Measurements from ENCODE around the gene ILF2. TPM values are rescaled to one million over a fixed set of nuclear protein-coding genes. Genes with fewer than 3 reads are reported as not detected.
A peak's percentile ranks its signal among the peaks of the same experiment; 100 is the strongest.

ILF2 gene
- total RNA-seq, 1 donor, result 154 TPM

DNA sequence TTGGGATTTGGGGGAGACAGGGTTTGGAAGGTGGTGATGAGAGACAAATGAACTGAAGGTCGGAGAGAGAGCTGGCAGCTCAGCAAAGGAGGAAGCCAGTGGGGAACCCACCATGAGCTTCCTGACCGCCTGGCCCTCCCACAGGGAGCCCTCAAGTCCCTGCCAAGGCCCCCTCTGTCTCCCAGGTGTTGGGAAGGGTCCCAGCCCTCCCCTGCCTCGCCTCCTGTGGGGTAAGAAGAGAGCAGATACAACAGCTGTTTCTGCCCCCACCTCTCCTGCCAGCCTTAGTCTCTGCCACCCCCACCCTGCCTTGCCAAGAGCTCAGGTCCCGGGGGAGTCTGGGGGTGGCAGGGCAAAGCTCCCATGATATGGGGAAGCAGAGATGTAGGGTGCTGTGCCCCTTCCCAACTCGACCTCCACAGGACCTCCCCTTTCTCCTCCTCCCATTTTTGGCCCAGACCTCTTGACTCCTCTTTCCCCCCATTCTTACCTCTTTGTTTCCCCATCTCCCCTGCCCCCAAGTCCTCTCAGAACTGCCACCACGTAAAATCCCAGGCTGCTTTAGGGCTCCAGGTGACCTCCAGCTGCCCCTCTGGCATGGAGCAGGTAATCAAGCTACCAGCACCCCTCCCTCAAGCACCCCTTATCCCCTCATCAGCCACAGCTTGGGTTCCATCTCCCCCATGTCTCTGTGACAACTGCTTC is 42.0 kb downstream of the ILF2 start:
- no peak overlapping the region for H3K4me3 ChIP-seq (ENCODE audit: low read depth, low read length)
- DNase-seq (ENCODE audit: low read depth), result no peak
- TF ChIP-seq, protein P1, sequence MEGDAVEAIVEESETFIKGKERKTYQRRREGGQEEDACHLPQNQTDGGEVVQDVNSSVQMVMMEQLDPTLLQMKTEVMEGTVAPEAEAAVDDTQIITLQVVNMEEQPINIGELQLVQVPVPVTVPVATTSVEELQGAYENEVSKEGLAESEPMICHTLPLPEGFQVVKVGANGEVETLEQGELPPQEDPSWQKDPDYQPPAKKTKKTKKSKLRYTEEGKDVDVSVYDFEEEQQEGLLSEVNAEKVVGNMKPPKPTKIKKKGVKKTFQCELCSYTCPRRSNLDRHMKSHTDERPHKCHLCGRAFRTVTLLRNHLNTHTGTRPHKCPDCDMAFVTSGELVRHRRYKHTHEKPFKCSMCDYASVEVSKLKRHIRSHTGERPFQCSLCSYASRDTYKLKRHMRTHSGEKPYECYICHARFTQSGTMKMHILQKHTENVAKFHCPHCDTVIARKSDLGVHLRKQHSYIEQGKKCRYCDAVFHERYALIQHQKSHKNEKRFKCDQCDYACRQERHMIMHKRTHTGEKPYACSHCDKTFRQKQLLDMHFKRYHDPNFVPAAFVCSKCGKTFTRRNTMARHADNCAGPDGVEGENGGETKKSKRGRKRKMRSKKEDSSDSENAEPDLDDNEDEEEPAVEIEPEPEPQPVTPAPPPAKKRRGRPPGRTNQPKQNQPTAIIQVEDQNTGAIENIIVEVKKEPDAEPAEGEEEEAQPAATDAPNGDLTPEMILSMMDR (IDR thresholded peaks at IDR 0.05; ENCODE audit: insufficient read depth, low read length), result no peak

DNA sequence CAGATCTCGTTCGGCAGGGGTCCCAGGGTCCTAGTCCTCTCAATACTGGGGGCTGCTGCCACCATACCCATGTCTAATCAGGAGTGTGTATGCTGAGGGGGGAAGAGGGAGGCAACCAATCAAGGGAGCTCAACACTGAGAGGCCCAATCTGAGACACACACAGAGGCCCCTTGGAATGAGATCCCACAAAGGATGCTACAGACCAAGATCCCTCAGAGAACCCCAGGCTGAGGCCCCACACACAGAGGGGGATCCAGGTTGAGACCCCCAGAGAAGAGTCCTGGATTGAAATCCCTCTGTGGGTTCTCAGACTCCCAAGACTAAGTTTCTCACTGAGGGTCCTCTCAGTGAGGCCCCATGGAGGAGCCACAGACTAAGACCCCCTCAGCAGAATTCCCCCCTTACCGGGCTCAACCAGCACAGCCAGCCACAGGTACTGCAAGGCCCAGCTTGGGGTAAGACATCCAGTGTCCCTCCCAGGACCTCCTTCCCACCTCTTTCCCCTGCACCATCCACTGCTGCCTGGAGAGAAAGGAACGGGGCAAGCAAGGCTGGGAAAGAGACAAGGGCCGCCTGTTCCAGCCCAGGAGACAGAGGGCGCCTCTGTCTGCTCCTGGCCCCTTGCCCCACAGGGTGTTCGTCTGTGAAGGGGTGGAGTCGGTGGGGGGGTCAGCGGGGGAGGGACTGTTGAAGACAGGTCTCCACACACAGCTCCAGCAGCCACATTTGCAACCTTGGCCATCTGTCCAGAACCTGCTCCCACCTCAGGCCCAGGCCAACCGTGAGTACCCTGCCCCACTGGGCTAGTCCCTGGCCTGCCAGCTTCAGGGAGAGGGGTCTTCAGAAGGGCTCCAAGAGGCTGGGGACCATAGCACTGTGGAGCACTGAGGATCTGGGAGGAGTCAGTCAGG is 42.8 kb downstream of the ILF2 start, which contains the start of gene S100A1:
S100A1 (plus strand) TSS at position 720 of the 912 bp plus-strand sequence. CDS start 2,088 bp downstream, outside the sequence.
- peak within 1 kb of the TSS; percentile 82 for H3K4me3 ChIP-seq (ENCODE audit: low read depth, low read length)
- no peak for DNase-seq (ENCODE audit: low read depth)
- TF ChIP-seq, protein P1 (IDR thresholded peaks at IDR 0.05; ENCODE audit: insufficient read depth, low read length), result no peak

DNA sequence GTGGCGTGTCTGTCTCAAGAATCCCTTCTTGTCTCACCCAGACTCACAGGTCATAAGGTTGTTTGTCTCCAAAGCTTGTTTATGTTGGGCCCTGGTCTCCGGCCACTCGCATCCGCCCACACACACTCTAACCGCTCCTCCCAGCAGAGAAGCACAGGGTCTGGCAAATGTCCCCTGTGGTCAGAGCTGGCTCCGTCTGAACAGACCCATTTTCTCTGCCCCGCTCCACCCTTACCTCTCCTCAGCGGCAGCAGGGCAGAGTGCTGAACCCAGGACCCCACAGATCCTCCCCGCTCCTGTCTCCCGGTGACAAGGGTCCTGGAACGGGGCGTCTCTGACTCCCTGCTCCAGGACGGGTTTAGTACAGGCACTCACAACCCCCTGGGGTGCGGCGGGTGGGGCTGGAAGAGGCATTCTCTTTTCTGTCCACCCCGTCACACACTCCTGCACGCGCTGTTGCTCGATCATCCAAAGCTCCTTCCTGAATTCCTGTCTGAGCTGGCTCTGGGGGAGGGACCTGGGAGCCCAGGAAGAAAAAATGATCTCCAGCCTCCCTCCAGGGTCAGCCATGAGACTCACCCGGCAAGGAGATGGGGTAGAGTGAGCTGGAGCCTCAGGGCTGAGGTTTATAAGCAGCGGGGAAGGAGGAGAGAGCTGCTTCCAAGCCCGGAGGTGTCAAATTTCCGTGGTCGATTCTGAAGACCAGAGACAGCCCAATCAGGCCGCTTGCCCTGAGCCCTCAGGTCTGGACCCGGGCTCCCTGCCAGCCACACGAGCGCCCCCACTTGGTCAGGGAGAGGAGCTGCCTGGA is 43.7 kb downstream of the ILF2 start, which contains the start of gene S100A13:
S100A13 (minus strand) TSS at position 602 of the 811 bp plus-strand sequence. CDS start 1,033 bp downstream, outside the sequence.
- TF ChIP-seq, protein P1 (IDR thresholded peaks at IDR 0.05; ENCODE audit: insufficient read depth, low read length), result peak; percentile 55
- DNase-seq (ENCODE audit: low read depth), result peak; percentile 95
- peak within 1 kb of the TSS; percentile 82 for H3K4me3 ChIP-seq (ENCODE audit: low read depth, low read length)

DNA sequence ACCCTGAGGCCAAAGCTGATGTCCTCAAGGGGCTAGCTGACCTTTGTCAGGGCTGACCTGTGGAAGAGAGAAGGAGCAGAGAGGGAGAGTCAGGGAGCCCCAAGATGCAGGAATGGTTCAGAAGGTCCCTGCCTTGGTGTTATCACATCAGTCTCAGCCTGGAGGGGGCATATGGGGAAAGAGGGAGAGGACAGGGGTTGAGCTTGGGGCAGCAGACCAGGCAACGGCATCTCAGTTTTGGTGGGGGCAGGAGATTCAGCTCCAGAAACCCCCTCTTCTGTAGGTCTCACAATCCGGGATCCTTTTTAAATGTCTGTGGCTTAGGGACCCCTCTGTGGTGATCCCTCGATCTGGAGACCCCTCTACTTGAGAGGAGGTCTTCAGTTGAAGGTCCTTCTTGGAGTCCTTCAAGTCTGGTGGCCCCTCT is 44.3 kb downstream of the ILF2 start:
- H3K4me3 ChIP-seq (ENCODE audit: low read depth, low read length), result peak overlapping the region; percentile 82
- DNase-seq (ENCODE audit: low read depth), result no peak
- TF ChIP-seq, protein P1 (IDR thresholded peaks at IDR 0.05; ENCODE audit: insufficient read depth, low read length), result no peak

DNA sequence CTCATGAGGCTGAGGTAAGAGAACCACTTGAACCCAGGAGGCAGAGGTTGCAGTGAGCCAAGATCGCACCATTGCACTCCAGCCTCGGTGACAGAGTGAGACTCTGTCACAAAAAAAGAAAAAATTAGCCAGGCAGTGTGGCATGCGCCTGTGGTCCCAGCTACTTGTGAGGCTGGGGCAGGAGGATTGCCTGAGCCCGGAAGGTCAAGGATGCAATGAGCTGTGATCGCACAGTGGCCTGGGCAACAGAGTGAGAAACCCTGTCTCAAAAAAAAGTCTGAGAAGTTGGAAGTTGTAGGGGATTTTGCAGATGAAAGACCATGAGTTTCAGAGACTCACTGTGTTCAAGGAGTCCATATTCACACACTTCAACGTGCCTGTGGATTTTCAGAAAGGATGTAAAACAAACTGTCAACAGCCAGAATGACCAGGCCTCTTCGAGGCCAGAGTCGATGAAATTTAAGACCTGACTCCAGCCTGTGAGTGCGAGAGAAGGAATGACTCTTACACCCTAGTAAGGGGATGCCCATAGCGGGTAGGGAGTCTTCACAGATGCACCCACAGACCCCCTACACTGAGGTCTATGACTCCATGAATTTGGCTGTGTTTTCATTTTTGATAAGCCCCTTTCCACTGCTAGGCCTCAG is 45.7 kb downstream of the ILF2 start:
- DNase-seq (ENCODE audit: low read depth), result no peak
- H3K4me3 ChIP-seq (ENCODE audit: low read depth, low read length), result peak overlapping the region; percentile 41
- TF ChIP-seq, protein P1 (IDR thresholded peaks at IDR 0.05; ENCODE audit: insufficient read depth, low read length), result no peak

DNA sequence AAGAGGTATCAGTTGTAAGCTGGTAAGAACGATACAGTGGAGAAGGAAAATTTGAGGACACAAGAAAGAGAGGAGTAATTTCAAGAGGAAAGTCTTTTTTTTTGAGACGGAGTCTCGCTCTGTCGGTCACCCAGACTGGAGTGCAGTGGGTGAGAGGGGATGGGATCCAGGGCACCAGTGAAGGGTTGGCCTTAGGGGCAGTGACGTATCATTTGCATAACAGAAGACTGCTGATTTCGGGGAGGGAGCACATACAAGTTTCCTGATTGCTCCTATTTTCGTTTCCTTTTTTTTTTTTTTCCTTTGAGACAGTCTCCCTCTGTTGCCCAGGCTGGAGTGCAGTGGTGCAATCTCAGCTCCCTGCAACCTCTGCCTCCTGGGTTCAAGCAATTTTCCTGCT is 47.7 kb downstream of the ILF2 start:
- no peak overlapping the region for H3K4me3 ChIP-seq (ENCODE audit: low read depth, low read length)
- no peak for DNase-seq (ENCODE audit: low read depth)
- TF ChIP-seq, protein P1 (IDR thresholded peaks at IDR 0.05; ENCODE audit: insufficient read depth, low read length), result no peak

Measured in fibroblast of the aortic adventitia (primary cell).